HEK293 (cell line): ENCODE measurements around the gene KIAA1328.

ENCODE experiments used
- CTCF ChIA-PET: fragments of 350-600 bp; formaldehyde crosslinking; extraction: SDS; loops from one replicate; lab custom pipeline; 2021; ENCODE audit warnings: antibody characterized with exemption; lab: Yijun Ruan, JAX
- POLR2A ChIA-PET: fragments of 300-600 bp; formaldehyde crosslinking; extraction: SDS; loops from one replicate; lab custom pipeline; 2020; ENCODE audit warnings: antibody characterized with exemption, inconsistent platforms; lab: Yijun Ruan, JAX
- H3K27ac ChIP-seq: fragments of 200-500 bp; sonication (Bioruptor generic); 2 replicates; pipeline ENCODE4 v1.5.1; 2014; ENCODE audit warnings: low read depth, low read length, control low read depth, inconsistent platforms; ENCODE audit errors: extremely low read depth
- H3K36me3 ChIP-seq, 2 experiments: fragments of 200-500 bp in 1 of 2; sonication (Bioruptor generic) in 1 of 2; 1 replicate in 1 of 2; 2 replicates in 1 of 2; pipeline ENCODE4 v1.5.1; 2014 to 2017; ENCODE audit warnings: inconsistent platforms in 2 of 2, low read length in 2 of 2; ENCODE audit not compliant: control insufficient read depth in 2 of 2, insufficient read depth in 1 of 2
- H3K4me1 ChIP-seq: fragments of 200-500 bp; sonication (Bioruptor generic); 2 replicates; pipeline ENCODE4 v1.5.1; 2014; ENCODE audit warnings: mild to moderate bottlenecking, low read length, inconsistent platforms; ENCODE audit not compliant: control insufficient read depth, insufficient read depth
- H3K4me3 ChIP-seq: 2 replicates; pipeline ENCODE4 v1.5.1; 2011; ENCODE audit warnings: low read depth, mild to moderate bottlenecking, control low read depth, low read length, moderate library complexity
- H3K9me3 ChIP-seq: fragments of 200-500 bp; sonication (Bioruptor generic); 2 replicates; pipeline ENCODE4 v1.5.1; 2014; ENCODE audit warnings: low read depth, low read length, inconsistent platforms; ENCODE audit not compliant: control insufficient read depth, insufficient read depth
- BCL6B ChIP-seq: fragments of 450-650 bp; formaldehyde crosslinking; IDR thresholded peaks from 2 replicates; pipeline ENCODE4 v1.5.1; 2017; ENCODE audit warnings: missing biosample characterization, missing genetic modification characterization
- EGR2 ChIP-seq: fragments of 450-650 bp; formaldehyde crosslinking; IDR thresholded peaks from 2 replicates; pipeline ENCODE4 v1.5.1; 2016; ENCODE audit warnings: low read depth, missing biosample characterization, missing genetic modification characterization
- HOXC10 ChIP-seq: sonication (generic); formaldehyde crosslinking; IDR thresholded peaks from 2 replicates; pipeline ENCODE4 v1.8.1; 2023; ENCODE audit warnings: mild to moderate bottlenecking, missing genetic modification reagents
- HOXD13 ChIP-seq: sonication (generic); formaldehyde crosslinking; IDR thresholded peaks from 2 replicates; pipeline ENCODE4 v1.8.0; 2022; ENCODE audit warnings: missing genetic modification reagents, borderline replicate concordance
- IKZF3 ChIP-seq: fragments of 450-650 bp; IDR thresholded peaks from 2 replicates; pipeline ENCODE4 v1.5.0; 2018; ENCODE audit warnings: missing biosample characterization, mild to moderate bottlenecking, missing genetic modification characterization, moderate library complexity
- INSM2 ChIP-seq: fragments of 450-650 bp; formaldehyde crosslinking; IDR thresholded peaks from 2 replicates; pipeline ENCODE4 v1.5.1; 2016; ENCODE audit warnings: missing biosample characterization, missing genetic modification characterization
- PRDM1 ChIP-seq: fragments of 450-650 bp; formaldehyde crosslinking; IDR thresholded peaks from 2 replicates; pipeline ENCODE4; 2016; ENCODE audit warnings: missing biosample characterization, missing genetic modification characterization
- ZFHX2 ChIP-seq: fragments of 450-650 bp; formaldehyde crosslinking; conservative IDR thresholded peaks from 2 replicates; pipeline ENCODE4 v1.5.1; 2016; ENCODE audit warnings: missing biosample characterization, missing genetic modification characterization
- ZNF112 ChIP-seq: fragments of 450-650 bp; formaldehyde crosslinking; IDR thresholded peaks from 2 replicates; pipeline ENCODE4 v1.5.0; 2017; ENCODE audit warnings: missing biosample characterization, missing genetic modification characterization
- ZNF146 ChIP-seq: fragments of 450-650 bp; formaldehyde crosslinking; IDR thresholded peaks from 2 replicates; pipeline ENCODE4 v1.5.1; 2016; ENCODE audit warnings: missing biosample characterization, missing genetic modification characterization
- ZNF366 ChIP-seq: fragments of 450-650 bp; formaldehyde crosslinking; conservative IDR thresholded peaks from 2 replicates; pipeline ENCODE4 v1.5.1; 2016; ENCODE audit warnings: missing biosample characterization, missing genetic modification characterization
- ZNF404 ChIP-seq: fragments of 450-650 bp; formaldehyde crosslinking; IDR thresholded peaks from 2 replicates; pipeline ENCODE4 v1.5.1; 2017; ENCODE audit warnings: missing biosample characterization, missing genetic modification characterization
- ZNF423 ChIP-seq: fragments of 450-650 bp; formaldehyde crosslinking; IDR thresholded peaks from 2 replicates; pipeline ENCODE4 v1.5.1; 2016; ENCODE audit warnings: missing biosample characterization, missing genetic modification characterization
- ZNF426 ChIP-seq: fragments of 450-650 bp; formaldehyde crosslinking; IDR thresholded peaks from 2 replicates; pipeline ENCODE4 v1.5.1; 2017; ENCODE audit warnings: missing biosample characterization, missing genetic modification characterization, mild to moderate bottlenecking, inconsistent platforms, moderate library complexity
- ZNF548 ChIP-seq: fragments of 450-650 bp; formaldehyde crosslinking; IDR thresholded peaks from 2 replicates; pipeline ENCODE4 v1.5.1; 2016; ENCODE audit warnings: missing biosample characterization, missing genetic modification characterization
- ZNF549 ChIP-seq: fragments of 450-650 bp; IDR thresholded peaks from 2 replicates; pipeline ENCODE4 v1.5.1; 2018; ENCODE audit warnings: missing biosample characterization, missing genetic modification characterization, mild to moderate bottlenecking, inconsistent platforms, moderate library complexity
- ZNF624 ChIP-seq: fragments of 450-650 bp; formaldehyde crosslinking; IDR thresholded peaks from 2 replicates; pipeline ENCODE4 v1.5.1; 2017; ENCODE audit warnings: missing biosample characterization, missing genetic modification characterization
- ZNF629 ChIP-seq: fragments of 450-650 bp; formaldehyde crosslinking; IDR thresholded peaks from 2 replicates; pipeline ENCODE4 v1.5.1; 2017; ENCODE audit warnings: missing biosample characterization, missing genetic modification characterization
- ZNF660 ChIP-seq: fragments of 450-650 bp; IDR thresholded peaks from 2 replicates; pipeline ENCODE4 v1.5.1; 2018; ENCODE audit warnings: missing biosample characterization, mild to moderate bottlenecking, missing genetic modification characterization
- ZNF792 ChIP-seq: fragments of 450-650 bp; formaldehyde crosslinking; IDR thresholded peaks from 2 replicates; pipeline ENCODE4 v1.5.1; 2016; ENCODE audit warnings: missing biosample characterization, missing genetic modification characterization
- ZSCAN30 ChIP-seq: fragments of 450-650 bp; IDR thresholded peaks from 2 replicates; pipeline ENCODE4 v1.5.1; 2018; ENCODE audit warnings: missing biosample characterization, mild to moderate bottlenecking, missing genetic modification characterization, moderate library complexity
- ZSCAN4 ChIP-seq: fragments of 450-650 bp; formaldehyde crosslinking; IDR thresholded peaks from 2 replicates; pipeline ENCODE4 v1.5.1; 2017; ENCODE audit warnings: missing biosample characterization, missing genetic modification characterization
- TF ChIP-seq, protein P1 (sequence below): fragments of 450-650 bp; formaldehyde crosslinking; IDR thresholded peaks from 2 replicates; pipeline ENCODE4 v1.5.1; 2016; ENCODE audit warnings: missing biosample characterization, missing genetic modification characterization
- TF ChIP-seq, protein P2 (sequence below): fragments of 450-650 bp; formaldehyde crosslinking; IDR thresholded peaks from 2 replicates; pipeline ENCODE4 v1.5.1; 2016; ENCODE audit warnings: missing biosample characterization, missing genetic modification characterization
- TF ChIP-seq, protein P3 (sequence below): fragments of 450-650 bp; formaldehyde crosslinking; IDR thresholded peaks from 2 replicates; pipeline ENCODE4 v1.5.1; 2016; ENCODE audit warnings: missing biosample characterization, missing genetic modification characterization

Gene KIAA1328

DNA sequence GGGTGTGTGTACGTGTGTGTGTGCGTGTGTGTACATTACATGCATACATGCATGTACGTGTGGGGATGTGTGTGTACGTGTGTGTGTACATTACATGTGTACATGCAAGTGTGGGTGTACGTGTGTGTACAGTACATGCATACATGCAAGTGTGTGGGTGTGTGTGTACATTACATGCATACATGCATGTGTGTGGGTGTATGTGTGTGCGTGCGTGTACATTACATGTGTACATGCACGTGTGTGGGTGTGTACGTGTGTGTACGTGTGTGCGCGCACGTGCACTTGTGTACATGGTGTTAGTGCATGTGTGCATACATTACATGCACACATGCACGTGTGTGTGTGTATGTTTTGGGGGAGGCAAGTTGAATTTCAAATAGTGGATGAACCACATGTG, 436.0 kb downstream of the KIAA1328 start:
- ChIA-PET CTCF (interaction anchor here (1.2 kb wide), 1 partner anchor 56 kb away, joined by 3 read pairs; no protein-coding TSS in a partner anchor), POLR2A (no interaction called here)
- Histone ChIP-seq H3K9me3 (no peaks in the 10 kb centered on the region), H3K4me1 (no peaks in the 10 kb centered on the region), H3K36me3 (no peaks in the 10 kb centered on the region), H3K27ac (no peak overlapping the region), H3K4me3 (no peak overlapping the region)
- no peak for TF ChIP-seq ZSCAN30 (tag by site-specific recombination)
- peak; percentile 75 for TF ChIP-seq EGR2
- TF ChIP-seq ZNF423 (tag by site-specific recombination), result no peak
- peak; percentile 31; the same call in 1 of the 2 replicates for TF ChIP-seq ZSCAN4
- TF ChIP-seq, protein P1, sequence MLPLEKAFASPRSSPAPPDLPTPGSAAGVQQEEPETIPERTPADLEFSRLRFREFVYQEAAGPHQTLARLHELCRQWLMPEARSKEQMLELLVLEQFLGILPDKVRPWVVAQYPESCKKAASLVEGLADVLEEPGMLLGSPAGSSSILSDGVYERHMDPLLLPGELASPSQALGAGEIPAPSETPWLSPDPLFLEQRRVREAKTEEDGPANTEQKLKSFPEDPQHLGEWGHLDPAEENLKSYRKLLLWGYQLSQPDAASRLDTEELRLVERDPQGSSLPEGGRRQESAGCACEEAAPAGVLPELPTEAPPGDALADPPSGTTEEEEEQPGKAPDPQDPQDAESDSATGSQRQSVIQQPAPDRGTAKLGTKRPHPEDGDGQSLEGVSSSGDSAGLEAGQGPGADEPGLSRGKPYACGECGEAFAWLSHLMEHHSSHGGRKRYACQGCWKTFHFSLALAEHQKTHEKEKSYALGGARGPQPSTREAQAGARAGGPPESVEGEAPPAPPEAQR (tag by site-specific recombination), result no peak
- no peak for TF ChIP-seq PRDM1 (tag by site-specific recombination)
- TF ChIP-seq IKZF3 (tag by site-specific recombination), result no peak
- TF ChIP-seq ZNF146 (tag by site-specific recombination), result no peak
- TF ChIP-seq ZNF629 (tag by site-specific recombination), result no peak
- peak; percentile 82 for TF ChIP-seq ZFHX2 (tag by site-specific recombination)
- no peak for TF ChIP-seq ZNF404 (tag by site-specific recombination)

- Histone ChIP-seq H3K27ac (no peak overlapping the region), H3K36me3 (no peaks in the 10 kb centered on the region), H3K4me1 (no peaks in the 10 kb centered on the region), H3K9me3 (no peaks in the 10 kb centered on the region), H3K4me3 (no peak overlapping the region)
- POLR2A ChIA-PET, result no interaction called here
- CTCF ChIA-PET, result interaction anchor here (1.2 kb wide), 1 partner anchor 56 kb away, joined by 3 read pairs; no protein-coding TSS in a partner anchor
- TF ChIP-seq BCL6B (tag by site-specific recombination) (no peak), INSM2 (no peak), ZNF366 (tag by site-specific recombination) (no peak), ZNF112 (tag by site-specific recombination) (no peak), ZNF549 (tag by site-specific recombination) (no peak), ZNF146 (tag by site-specific recombination) (no peak), ZNF624 (tag by site-specific recombination) (no peak), HOXC10 (CRISPR knock-in tag) (no peak), ZNF792 (tag by site-specific recombination) (no peak), ZNF426 (tag by site-specific recombination) (no peak), ZNF548 (tag by site-specific recombination) (no peak), HOXD13 (CRISPR knock-in tag) (no peak), ZNF660 (tag by site-specific recombination) (no peak), ZSCAN4 (no peak), ZNF423 (tag by site-specific recombination) (no peak)
- TF ChIP-seq, protein P2, sequence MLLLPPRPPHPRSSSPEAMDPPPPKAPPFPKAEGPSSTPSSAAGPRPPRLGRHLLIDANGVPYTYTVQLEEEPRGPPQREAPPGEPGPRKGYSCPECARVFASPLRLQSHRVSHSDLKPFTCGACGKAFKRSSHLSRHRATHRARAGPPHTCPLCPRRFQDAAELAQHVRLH (tag by site-specific recombination), result no peak
- TF ChIP-seq, protein P1 (tag by site-specific recombination), result no peak
- TF ChIP-seq, protein P3, sequence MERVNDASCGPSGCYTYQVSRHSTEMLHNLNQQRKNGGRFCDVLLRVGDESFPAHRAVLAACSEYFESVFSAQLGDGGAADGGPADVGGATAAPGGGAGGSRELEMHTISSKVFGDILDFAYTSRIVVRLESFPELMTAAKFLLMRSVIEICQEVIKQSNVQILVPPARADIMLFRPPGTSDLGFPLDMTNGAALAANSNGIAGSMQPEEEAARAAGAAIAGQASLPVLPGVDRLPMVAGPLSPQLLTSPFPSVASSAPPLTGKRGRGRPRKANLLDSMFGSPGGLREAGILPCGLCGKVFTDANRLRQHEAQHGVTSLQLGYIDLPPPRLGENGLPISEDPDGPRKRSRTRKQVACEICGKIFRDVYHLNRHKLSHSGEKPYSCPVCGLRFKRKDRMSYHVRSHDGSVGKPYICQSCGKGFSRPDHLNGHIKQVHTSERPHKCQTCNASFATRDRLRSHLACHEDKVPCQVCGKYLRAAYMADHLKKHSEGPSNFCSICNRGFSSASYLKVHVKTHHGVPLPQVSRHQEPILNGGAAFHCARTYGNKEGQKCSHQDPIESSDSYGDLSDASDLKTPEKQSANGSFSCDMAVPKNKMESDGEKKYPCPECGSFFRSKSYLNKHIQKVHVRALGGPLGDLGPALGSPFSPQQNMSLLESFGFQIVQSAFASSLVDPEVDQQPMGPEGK (tag by site-specific recombination), result no peak
These were observed 436.5 kb downstream of the KIAA1328 start for GRCh38 chr18:37265382-37265781.
